Hindlimb muscle (tissue), 1 donor: ENCODE data around the gene MYT1. TPM values are rescaled to one million over a fixed set of nuclear protein-coding genes. Genes with fewer than 3 reads are reported as not detected.
"Not testable (repeated sequence)": the region's sequence is repeated elsewhere in the genome, so short reads cannot be mapped to it uniquely, and the experiment has no call there.

Experiments used
- DNase-seq: peaks from one replicate; pipeline ENCODE4 v3.0.0-alpha.2; 2013
- polyA plus RNA-seq: library from polyadenylated mRNA; unstranded; fragments of 120-200 nt; gene quantifications from one replicate; pipeline ENCODE4 v1.2.1, GENCODE V29; 2013; ENCODE audit not compliant: insufficient read length

Gene MYT1
- polyA plus RNA-seq, 1 donor: 0.05 TPM

- no peak for DNase-seq
Measured at GRCh38 chr20:64171211-64171610, 7.0 kb downstream of the MYT1 start.

- no peak for DNase-seq
Measured at GRCh38 chr20:64173116-64173515, 8.9 kb downstream of the MYT1 start.

GRCh38 chr20:64176551-64176950 is 12.3 kb downstream of the MYT1 start:
- no peak for DNase-seq

GRCh38 chr20:64176971-64177370 is 12.7 kb downstream of the MYT1 start:
- DNase-seq: no peak

- no peak for DNase-seq
Measured at GRCh38 chr20:64177384-64177783, 13.1 kb downstream of the MYT1 start.

GRCh38 chr20:64177787-64178186 is 13.5 kb downstream of the MYT1 start:
- no peak for DNase-seq

- not testable (repeated sequence) for DNase-seq
Measured at GRCh38 chr20:64178925-64179324, 14.7 kb downstream of the MYT1 start.

GRCh38 chr20:64179805-64180204 is 15.6 kb downstream of the MYT1 start:
- no peak for DNase-seq

- DNase-seq: no peak
Measured at GRCh38 chr20:64180673-64181072, 16.4 kb downstream of the MYT1 start.

GRCh38 chr20:64181391-64181790 is 17.1 kb downstream of the MYT1 start:
- no peak for DNase-seq

GRCh38 chr20:64182146-64182865 is 18.1 kb downstream of the MYT1 start:
- no peak for DNase-seq

- DNase-seq: no peak
Measured at GRCh38 chr20:64183313-64183712, 19.1 kb downstream of the MYT1 start.

GRCh38 chr20:64184795-64185194 is 20.5 kb downstream of the MYT1 start:
- no peak for DNase-seq

- no peak for DNase-seq
Measured at GRCh38 chr20:64185276-64185900, 21.1 kb downstream of the MYT1 start.

- no peak for DNase-seq
Measured at GRCh38 chr20:64186071-64186598, 21.9 kb downstream of the MYT1 start.

GRCh38 chr20:64187213-64187612 is 23.0 kb downstream of the MYT1 start:
- not testable (repeated sequence) for DNase-seq

GRCh38 chr20:64188091-64188490 is 23.8 kb downstream of the MYT1 start:
- DNase-seq: no peak

GRCh38 chr20:64188682-64189529 is 24.7 kb downstream of the MYT1 start:
- no peak for DNase-seq

- DNase-seq: no peak
Measured at GRCh38 chr20:64189530-64189966, 25.3 kb downstream of the MYT1 start.

GRCh38 chr20:64189986-64190385 is 25.7 kb downstream of the MYT1 start:
- DNase-seq: no peak

GRCh38 chr20:64191002-64191401 is 26.8 kb downstream of the MYT1 start:
- DNase-seq: no peak

GRCh38 chr20:64192406-64192805 is 28.2 kb downstream of the MYT1 start:
- DNase-seq: no peak

- DNase-seq: no peak
Measured at GRCh38 chr20:64193058-64193457, 28.8 kb downstream of the MYT1 start.
